HT-29 (cell line): ENCODE results near the gene ACP7. TPM values are rescaled to one million over a fixed set of nuclear protein-coding genes. Genes with fewer than 3 reads are reported as not detected.
"Not testable (repeated sequence)": the region's sequence is repeated elsewhere in the genome, so short reads cannot be mapped to it uniquely, and the experiment has no call there.

ENCODE experiments used
- DNase-seq: peaks from one replicate; pipeline ENCODE4 v3.0.0-alpha.2; 2015; ENCODE audit warnings: low spot score
- total RNA-seq: library from RNA; depleted of rRNA; stranded (reverse); fragments of >200 nt; shearing (Covaris generic); gene quantifications from 2 replicates; pipeline ENCODE4 v1.2.3, GENCODE V29; 2014

Gene ACP7
- total RNA-seq, 1 experiment from 2014 or later, result not detected

DNA sequence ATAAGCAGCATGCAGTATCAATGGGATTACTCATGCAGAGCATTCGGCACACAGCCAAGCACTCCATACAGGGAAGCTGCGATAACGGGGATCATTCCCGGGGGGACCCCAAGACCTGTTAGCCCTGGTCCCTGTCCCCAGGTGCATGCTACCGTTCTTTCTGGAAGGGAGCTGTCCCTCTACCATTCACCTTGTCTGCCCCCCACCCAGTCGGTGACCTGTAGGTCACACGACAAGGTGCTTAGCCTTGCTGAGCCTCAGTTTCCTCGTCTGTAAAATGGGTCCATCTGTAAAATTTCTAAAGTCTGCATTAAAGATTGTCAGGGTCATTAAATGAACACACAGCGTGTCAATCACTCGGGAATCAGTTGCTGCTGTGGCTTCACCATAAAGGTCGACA is 6.8 kb upstream of the ACP7 start:
- DNase-seq, result no peak

DNA sequence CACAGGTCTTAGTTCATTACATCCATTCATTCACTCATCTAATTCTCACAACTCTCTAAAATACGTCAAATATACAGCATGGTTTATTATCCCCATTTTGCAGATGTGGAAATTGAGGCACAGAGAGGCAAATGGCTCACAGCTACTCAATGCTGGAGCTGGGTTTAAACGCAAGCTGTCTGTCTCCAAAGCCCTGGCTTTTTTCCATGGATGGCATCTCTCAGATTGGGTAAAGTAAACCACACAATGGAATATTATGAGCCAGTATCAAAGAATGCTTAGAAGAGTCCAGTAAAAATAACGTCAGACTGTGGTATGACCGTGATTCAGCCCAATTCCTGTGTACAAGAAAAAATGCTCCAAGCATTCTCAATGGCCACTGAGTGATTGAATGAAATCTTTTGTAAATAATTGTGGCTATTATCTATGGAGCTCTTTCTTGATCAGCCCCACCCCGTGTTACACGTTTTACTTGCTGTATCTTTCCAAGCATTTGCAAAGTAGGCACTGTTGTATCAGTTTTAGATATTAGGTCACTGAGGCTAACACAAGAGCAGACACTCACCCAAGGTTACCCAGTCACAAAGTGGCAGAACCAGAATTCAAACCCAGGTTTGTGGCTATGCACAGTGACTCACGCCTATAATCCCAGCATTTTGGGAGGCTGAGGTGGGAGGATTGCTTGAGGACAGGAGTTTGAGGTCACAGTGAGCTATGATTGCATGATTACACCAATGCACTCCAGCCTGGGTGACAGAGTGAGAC is 5.5 kb upstream of the ACP7 start:
- no peak for DNase-seq

DNA sequence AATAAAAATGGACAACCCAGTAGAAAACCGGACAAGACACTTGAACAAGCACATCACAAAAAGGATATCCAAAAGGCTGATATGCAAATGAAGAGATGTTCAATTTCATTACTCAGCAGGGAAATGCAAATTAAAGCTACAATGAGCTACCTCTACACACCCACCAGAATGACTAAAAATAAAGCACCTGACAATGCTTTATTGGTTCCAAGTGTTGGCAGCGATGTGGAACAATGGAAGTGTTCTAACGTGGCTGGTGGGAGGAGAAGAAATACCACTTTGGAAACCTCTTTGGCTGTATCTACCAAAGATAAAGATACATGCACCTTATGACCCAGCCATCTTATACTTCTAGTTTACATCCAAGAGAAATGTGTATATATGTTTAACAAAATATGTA is 3.7 kb upstream of the ACP7 start:
- no peak for DNase-seq

DNA sequence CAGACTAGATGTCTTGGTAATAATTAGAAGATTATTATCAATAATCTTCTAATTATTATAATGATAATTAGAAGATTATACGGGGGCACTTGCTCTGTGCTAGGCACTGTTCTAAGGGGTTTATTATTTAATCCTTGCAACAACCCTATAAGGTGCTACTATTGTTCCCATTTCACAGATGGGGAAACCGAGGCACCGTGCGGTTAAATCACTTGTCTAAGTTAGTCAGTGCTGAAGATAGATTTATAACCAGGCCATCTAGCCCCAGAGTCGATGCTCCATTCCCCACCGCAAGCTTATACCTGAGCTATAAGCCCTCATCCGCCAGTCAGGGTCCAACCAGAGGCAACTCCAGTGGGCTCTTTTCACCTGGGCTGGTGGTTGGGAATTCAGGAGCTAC is 2.0 kb upstream of the ACP7 start:
- DNase-seq, result no peak

DNA sequence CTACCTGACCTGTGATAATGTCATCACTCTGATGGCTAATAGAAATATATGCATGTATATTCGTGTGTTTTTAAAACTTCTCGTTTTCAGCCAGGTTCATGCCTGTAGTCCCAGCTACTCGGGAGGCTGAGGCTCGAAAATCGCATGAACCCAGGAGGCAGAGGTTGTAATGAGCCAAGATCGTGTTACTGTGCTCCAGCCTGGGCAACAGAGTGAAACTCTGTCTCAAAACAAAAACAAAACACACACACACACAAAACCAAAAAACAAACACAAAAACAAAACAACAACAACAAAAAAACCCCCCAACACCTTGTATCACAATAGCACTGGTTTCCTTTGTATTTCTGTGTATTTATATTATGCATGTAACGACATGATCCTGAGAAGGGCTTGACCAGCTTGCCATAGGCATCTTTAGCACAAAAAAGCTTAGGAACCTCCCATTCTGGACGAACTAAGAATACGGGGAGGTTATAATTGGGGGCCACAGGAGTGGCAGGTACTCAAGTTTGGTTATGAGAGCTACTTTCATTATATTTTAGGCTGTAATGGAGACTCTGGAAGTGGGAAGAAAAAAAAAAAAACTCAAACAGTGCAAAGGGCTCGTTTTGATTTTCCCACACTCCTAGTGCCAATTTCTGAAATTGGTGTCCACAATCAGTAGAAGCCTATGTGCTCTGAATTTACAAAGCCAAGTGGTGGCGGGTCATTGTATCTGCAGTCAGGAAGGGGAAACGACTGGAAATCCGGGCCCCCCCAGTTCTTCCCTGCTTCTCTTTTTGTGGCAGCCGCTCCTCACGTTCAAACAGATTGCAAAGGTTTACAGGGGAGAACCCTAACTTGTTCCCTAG is 1.2 kb upstream of the ACP7 start:
- no peak for DNase-seq

DNA sequence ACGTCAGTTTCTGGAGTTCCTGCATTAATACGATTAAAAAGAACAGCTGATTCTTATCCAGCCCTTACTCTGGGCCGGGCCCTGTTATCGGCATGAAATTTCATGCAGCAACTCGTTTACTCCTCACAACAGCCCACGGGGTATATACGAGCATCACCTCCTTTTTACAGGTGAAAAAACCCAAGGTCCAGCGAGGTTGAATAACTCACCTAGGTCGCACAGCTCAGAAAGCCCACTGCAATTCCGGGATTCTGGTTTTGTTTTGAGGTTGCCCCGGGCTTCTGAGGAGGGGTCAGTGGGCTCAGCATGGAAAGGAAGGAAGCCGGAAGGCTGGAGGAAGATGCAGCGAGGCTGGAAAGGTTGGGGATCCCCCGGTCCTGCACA is 577 bp upstream of the ACP7 start:
- no peak for DNase-seq

DNA sequence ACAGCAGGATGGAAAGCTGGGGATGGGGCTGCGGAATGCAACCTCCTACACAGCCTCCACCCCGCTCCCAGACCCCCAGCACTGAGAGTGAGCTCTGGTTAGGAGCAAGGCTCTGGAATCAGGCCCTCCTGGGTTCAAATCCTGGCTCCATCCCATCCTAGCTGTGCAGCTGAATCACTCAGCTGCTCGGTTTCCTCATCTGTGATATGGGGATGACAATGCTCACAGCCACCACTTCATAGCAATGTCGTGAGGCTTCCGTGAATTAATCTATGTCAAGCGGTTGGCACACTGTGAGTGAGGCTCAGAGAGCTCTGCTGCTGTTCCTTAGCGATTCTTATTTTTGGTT is 538 bp downstream of the ACP7 start:
- DNase-seq, result no peak

DNA sequence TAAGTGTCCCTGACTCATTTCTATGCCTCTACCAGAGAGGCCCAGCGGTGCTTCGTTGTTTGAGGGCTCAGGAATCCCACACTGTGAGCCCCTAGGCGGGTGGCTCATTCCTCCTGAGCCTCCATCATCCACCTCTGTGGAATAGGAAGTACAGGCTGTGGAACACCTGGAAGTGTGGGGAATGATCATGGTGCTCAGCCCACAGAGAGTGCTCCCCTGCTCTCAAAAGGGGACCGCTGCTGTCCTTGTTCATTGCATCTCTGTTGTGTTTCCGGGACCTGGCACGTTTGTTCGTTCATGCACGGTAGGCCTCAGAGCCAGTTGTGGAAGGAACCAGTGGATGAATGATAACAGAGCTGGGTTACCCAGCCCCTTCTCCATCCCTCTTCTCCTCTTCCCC is 1.2 kb downstream of the ACP7 start:
- no peak for DNase-seq

DNA sequence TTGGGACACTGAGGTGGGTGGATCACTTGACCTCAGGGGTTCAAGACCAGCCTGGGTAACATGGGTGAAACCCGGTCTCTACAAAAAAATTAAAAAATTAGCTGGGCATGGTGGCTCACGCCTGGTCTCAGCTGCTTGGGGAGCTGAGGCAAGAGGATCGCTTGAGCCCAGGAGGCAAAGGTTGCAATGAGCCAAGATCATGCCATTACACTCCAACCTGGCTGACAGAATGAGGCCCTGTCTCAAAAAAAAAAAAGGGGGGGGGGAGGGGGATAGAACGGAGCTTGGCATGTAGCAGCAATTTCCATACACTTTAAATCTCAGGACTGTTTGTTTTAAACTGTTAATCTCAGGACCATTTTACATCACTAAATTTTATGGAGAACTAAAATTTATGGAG is 2.2 kb downstream of the ACP7 start:
- no peak for DNase-seq

DNA sequence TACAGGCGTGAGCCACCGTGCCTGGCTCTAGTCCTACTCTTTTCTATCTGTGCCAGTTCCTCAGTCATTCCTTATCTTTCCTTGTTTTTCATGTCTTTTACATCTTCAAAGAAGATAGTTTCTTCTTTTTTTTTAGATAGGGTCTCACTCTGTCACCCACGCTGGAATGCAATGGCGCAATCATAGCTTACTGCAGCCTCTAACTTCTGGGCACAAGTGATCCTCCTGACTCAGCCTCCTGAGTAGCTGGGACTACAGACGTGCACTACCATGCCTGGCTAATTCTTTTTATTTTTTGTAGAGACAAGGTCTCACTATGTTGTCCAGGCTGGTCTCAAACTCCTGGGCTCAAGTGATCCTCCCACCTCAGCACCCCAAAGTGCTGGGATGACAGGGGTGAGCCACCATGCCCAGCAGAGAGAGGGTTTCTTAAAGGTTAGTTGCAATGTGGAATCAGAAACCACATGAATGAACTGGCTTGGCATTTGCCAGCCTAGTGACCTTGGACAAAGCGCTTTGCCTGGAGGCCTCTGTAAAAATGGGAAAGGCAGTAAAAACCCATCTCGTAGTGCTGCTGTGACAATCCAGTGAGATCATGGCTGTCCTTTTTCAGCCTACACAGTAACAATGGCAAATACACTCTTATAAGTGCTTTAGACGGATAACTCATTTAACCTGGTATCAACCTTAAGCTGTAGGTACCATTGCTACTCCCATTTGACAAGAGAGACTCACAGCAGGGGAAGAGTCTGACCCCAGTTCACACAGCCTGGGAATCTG is 3.9 kb downstream of the ACP7 start:
- DNase-seq, result no peak

DNA sequence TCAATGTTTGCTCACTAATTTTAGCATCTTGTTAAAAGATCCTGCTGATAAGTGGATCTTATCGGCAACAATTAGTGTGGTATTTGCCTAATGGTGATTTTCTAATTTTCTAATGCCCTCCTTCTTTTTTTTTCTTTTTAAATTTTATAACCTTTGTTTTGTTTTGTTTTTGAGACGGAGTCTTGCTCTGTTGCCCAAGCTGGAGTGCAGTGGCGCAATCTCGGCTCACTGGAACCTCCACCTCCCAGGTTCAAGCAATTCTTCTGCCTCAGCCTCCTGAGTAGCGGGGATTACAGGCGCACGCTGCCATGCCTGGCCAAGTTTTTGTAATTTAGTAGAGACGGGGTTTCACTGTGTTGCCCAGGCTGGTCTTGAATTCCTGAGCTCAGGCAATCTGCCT is 5.8 kb downstream of the ACP7 start:
- DNase-seq, result not testable (repeated sequence)

DNA sequence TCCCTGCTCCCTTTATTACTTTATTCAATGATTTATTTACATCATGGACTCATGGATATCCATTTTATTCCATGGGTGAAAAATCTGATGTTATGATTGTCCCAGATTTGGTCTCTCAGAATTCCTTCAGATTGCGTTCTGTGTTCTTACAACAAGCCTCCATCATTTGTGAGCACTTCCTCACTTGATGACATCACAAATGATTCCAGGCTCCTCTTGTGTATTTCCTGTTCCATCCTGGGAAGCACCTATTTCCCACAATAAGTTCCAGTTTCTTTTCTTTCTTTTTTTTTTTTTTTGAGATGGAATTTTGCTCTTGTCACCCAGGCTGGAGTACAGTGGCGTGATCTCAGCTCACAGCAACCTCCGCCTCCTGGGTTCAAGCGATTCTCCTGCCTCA is 6.7 kb downstream of the ACP7 start:
- no peak for DNase-seq

DNA sequence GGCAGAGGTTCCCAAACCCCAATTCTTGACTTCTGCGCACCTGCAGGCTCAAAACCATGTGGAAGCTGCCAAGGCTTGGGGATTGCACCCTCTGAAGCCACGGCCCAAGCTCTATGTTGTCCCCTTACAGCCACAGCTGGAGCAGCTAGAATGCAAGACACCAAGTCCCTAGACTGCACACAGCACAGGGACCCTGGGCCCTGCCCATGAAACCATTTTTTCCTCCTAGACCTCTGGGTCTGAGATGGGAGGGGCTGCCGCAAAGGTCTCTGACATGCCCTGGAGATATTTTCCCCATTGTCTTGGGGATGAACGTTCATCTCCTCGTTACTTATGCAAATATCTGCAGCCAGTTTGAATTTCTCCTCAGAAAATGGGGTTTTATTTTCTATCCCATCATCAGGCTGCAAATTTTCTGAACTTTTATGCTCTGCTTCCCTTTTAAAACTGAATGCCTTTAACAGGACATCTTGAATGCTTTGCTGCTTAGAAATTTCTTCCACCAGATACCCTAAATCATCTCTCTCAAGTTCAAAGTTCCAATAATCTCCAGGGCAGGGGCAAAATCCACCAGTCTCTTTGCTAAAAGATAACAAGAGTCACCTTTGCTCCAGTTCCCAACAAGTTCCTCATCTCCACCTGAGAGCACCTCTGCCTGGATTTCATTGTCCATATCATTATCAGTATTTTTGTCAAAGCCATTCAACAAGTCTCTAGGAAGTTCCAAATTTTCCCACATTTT is 11.8 kb downstream of the ACP7 start:
- DNase-seq, result not testable (repeated sequence)

DNA sequence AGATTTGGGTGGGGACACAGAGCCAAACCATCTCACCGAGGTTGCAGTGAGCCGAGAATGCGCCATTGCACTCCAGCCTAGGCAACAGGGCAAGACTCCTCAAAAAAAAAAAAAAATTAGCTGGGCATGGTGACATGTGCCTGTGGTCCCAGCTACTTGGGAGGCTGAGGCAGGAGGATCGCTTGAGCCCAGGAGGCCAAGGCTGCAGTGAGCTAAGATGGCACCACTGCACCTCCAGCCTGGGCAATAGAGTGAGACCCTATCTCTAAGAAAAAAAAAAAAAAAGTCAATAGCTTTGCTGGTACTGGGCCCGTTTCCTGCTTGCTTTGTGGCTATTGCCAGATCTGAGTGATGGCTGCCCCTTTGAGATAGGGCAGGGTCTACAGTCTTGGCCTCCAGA is 13.1 kb downstream of the ACP7 start:
- no peak for DNase-seq

DNA sequence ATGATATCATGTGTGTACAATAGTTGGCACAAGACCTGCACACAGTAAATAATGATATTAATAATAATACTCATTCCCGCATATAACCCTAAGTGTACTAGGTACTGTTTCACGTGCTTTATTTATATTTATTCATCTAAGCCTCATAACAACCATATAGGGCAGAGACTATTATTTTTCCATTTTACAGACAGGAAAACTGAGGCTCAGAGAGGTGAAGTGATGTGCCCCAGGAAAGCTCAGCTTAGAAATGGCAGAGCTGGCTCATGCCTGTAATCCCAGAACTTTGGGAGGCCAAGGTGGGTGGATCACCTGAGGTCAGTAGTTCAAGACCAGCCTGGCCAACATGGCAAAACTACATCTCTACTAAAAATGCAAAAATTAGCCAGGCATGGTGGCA is 13.6 kb downstream of the ACP7 start:
- no peak for DNase-seq

DNA sequence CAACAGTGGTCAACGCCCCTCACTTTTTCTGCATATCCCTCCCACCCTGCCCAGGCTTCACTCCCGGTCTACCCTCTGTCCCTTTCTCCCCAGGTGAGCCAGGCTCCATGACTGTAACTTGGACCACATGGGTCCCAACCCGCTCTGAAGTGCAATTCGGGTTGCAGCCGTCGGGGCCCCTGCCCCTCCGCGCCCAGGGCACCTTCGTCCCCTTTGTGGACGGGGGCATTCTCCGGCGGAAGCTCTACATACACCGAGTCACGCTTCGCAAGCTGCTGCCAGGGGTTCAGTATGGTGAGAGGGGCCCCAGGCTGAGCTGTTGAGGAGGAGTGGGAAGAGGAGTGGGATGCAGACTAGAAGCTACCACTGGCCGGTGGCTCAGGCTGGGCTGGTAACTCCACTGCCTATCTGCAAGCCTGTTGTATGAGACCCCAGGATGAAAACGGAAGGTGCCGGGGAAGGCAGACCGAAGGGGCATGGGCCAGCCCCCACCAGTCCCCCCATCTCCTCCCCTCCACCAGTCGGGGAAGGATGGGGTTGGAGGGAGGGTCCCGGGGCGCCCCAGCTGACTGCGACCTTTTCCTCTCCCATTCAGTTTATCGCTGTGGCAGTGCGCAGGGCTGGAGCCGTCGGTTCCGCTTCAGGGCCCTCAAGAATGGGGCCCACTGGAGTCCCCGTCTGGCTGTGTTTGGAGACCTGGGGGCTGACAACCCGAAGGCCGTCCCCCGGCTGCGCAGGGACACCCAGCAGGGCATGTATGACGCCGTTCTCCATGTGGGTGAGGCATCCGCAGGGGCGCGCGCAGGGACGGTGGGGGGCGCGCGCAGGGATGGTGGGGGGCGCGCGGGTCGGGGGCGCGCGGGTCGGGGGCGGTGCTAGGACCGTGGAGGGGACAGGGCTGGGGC is 14.4 kb downstream of the ACP7 start:
- DNase-seq, result no peak

DNA sequence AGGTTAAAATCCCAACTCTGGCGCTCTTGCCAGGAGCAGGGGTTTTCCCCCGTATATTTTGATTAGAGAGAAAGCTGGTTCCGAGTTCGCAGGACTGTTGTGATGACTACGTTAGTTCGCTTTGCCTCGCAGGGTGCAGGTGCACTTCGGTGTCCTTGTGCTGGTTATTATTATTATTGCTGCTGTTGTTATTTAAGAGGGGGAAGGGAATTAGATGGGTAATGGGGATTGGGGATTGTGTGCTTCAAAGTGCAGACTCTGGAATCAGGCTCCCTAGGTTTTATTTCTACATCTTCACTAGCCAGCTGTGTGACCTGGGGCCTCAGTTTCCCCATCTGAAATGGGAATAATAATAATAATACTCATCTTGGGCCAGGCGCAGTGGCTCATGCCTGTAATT is 15.2 kb downstream of the ACP7 start:
- no peak for DNase-seq

DNA sequence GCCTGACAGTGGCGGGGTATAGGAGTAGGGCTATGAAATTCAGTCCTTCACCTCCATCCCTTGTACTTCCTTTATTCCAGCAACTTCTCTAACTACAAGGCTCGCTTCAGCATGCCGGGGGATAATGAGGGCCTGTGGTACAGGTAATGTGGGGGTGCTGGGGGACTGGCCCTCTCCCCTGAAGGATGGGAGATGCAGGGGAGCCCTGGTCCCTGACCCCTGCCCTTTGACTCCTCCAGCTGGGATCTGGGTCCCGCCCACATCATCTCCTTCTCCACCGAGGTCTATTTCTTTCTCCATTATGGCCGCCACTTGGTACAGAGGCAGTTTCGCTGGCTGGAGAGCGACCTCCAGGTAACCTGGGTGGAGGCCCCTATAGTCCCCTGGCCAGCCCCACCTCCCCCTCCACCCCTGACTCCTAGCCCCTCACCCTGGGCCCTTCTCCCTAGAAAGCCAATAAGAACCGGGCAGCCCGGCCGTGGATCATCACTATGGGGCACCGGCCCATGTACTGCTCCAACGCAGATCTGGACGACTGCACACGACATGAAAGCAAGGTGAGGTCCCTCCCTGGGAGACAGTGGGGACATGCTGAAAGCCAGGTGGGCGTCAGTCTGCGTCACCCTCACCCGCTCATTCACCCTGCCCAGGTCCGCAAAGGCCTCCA is 16.5 kb downstream of the ACP7 start:
- DNase-seq, result no peak

DNA sequence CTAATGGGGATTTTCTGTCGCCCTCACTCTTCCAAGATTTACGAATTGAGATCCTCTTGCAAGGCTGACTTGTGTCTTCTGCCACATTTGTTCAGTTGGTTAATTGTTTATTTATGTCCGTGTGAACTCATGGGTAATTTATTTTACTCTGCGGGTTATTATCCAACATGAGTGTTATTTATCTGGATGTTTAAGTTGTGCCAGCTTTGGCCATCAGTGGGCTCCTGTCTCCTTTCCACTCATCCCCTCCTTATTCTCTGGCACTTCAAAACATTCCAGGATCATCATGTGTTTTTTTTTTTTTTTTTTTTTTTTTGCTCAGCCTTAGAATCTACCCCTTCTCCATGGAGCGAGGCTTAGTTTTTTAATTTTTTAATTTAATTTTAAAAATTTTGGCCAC is 19.0 kb downstream of the ACP7 start:
- DNase-seq, result no peak

DNA sequence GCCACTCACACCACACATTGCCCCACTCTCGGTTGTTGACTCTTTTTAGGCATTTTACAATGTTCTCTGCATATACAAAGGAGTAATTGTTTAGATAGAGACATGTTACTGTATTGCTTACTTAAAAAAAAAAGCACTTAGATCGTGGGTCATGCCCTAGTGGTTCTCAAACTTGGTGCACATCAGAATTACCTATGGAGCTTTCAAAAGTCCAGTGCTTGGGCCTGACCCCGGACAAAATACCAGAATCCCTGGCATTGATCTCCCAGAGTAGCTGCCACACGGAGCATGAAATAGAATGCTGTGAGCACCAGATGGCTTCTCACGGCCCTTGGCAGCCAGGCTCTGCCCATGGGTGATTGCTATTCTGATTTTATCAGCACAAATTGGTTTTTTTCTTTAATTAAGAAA is 20.0 kb downstream of the ACP7 start:
- DNase-seq, result no peak
